NT2/D1 (cell line): ENCODE measurements around the gene CAPN13.

Experiments used
- SUZ12 ChIP-seq: IDR thresholded peaks from 2 replicates; pipeline ENCODE4 v1.6.1; 2011; ENCODE audit not compliant: insufficient read length, insufficient read depth; ENCODE audit errors: extremely low read depth
- YY1 ChIP-seq: IDR thresholded peaks from 2 replicates; pipeline ENCODE4 v1.6.1; 2011; ENCODE audit not compliant: insufficient read length, insufficient read depth
- ZNF274 ChIP-seq: IDR thresholded peaks from 2 replicates; pipeline ENCODE4 v1.6.1; 2011; ENCODE audit warnings: mild to moderate bottlenecking, low read depth, low read length

DNA sequence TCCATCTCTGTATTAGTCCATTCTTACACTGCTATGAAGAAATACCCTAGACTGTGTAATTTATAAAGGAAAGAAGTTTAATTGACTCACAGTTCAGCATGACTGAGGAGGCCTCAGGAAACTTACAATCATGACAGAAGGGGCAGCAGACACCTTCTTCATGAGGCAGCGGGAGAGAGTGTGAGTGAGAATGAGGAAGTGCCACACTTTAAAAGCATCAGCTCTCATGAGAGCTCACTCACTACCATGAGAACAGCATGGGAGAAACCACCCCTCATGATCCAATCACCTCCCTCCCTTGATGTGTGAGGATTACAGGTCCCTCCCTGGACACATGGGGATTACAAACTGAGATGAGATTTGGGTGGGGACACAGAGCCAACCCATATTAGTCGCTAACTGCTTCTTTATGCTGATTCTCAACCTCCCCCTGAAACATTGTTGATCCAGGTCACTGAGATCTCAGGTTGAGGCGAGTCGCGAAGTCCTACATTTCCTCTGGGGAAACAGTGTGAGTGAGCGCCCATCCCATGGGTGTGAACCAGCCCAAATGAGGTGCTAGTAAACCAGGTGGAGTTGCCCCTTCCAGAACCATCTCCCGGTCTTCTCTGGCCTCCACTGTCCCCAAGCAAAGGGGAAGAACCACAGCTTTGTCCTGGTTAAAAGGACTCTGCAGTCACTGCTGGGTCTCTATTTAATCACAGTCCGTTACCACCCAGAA lies 123.8 kb downstream of the CAPN13 start:
- TF ChIP-seq YY1 (no peak), SUZ12 (no peak), ZNF274 (no peak)
